HepG2 (cell line): ENCODE measurements around the gene LRRC43. TPM values are rescaled to one million over a fixed set of nuclear protein-coding genes. Genes with fewer than 3 reads are reported as not detected.

Experiments used
- DR1 ChIP-seq: sonication (generic); formaldehyde crosslinking; IDR thresholded peaks from 2 replicates; pipeline ENCODE4 v1.8.0; 2021; ENCODE audit warnings: mild to moderate bottlenecking, missing genetic modification reagents, inconsistent platforms
- GMEB1 ChIP-seq: sonication (generic); formaldehyde crosslinking; IDR thresholded peaks from 2 replicates; pipeline ENCODE4 v1.5.1; 2020; ENCODE audit warnings: missing genetic modification reagents, mild to moderate bottlenecking, borderline replicate concordance
- GMEB2 ChIP-seq: IDR thresholded peaks from 2 replicates; pipeline ENCODE4 v1.6.1; 2016; ENCODE audit warnings: missing biosample characterization, missing genetic modification reagents, low read depth
- HMGXB3 ChIP-seq: sonication (generic); formaldehyde crosslinking; IDR thresholded peaks from 2 replicates; pipeline ENCODE4 v1.4.0; 2020; ENCODE audit warnings: missing genetic modification reagents, borderline replicate concordance
- HNF1A ChIP-seq, 2 experiments: sonication (generic) in 1 of 2; formaldehyde crosslinking in 1 of 2; IDR thresholded peaks; 2 replicates each; pipeline versions ENCODE4 v1.4.0 to v1.6.1; 2016 to 2020; ENCODE audit warnings: borderline replicate concordance in 1 of 2, low read depth in 1 of 2, mild to moderate bottlenecking in 1 of 2, missing genetic modification reagents in 1 of 2
- IRX3 ChIP-seq: sonication (generic); formaldehyde crosslinking; IDR thresholded peaks from 2 replicates; pipeline ENCODE4 v1.8.1; 2023; ENCODE audit warnings: mild to moderate bottlenecking, low read depth, missing genetic modification reagents, borderline replicate concordance
- NAIF1 ChIP-seq: sonication (generic); formaldehyde crosslinking; IDR thresholded peaks from 2 replicates; pipeline ENCODE4 v1.5.0; 2020; ENCODE audit warnings: mild to moderate bottlenecking, missing genetic modification reagents, borderline replicate concordance
- TIGD3 ChIP-seq: sonication (generic); formaldehyde crosslinking; IDR thresholded peaks from 2 replicates; pipeline ENCODE4 v1.5.1; 2020; ENCODE audit warnings: mild to moderate bottlenecking, missing genetic modification reagents, borderline replicate concordance
- YEATS4 ChIP-seq: sonication (generic); formaldehyde crosslinking; IDR thresholded peaks from 2 replicates; pipeline ENCODE4 v1.4.0; 2020; ENCODE audit warnings: missing genetic modification reagents, borderline replicate concordance
- ZKSCAN1 ChIP-seq: fragments of 150-350 bp; IDR thresholded peaks from 2 replicates; pipeline ENCODE4 v1.6.1; 2014; ENCODE audit warnings: low read length
- ZKSCAN5 ChIP-seq: sonication (generic); formaldehyde crosslinking; IDR thresholded peaks from 2 replicates; pipeline ENCODE4 v1.5.1; 2020; ENCODE audit warnings: mild to moderate bottlenecking, missing genetic modification reagents
- ZMYM4 ChIP-seq: sonication (generic); formaldehyde crosslinking; IDR thresholded peaks from 2 replicates; pipeline ENCODE4 v1.8.1; 2023; ENCODE audit warnings: mild to moderate bottlenecking, missing genetic modification reagents
- ZNF263 ChIP-seq: sonication (generic); formaldehyde crosslinking; IDR thresholded peaks from 2 replicates; pipeline ENCODE4 v1.4.0; 2020; ENCODE audit warnings: missing genetic modification reagents
- ZNF567 ChIP-seq: sonication (generic); formaldehyde crosslinking; IDR thresholded peaks from 2 replicates; pipeline ENCODE4 v1.8.1; 2023; ENCODE audit warnings: mild to moderate bottlenecking, missing genetic modification reagents, borderline replicate concordance
- polyA plus RNA-seq, 8 experiments: library from polyadenylated mRNA; depleted of rRNA in 3 of 8; stranded (reverse) in 7 of 8; unstranded in 1 of 8; fragments of >200 nt; fragmentation: Illumina TruSeq in 4 of 8; extraction: Trizol in 4 of 8; gene quantifications; 2 replicates each; pipeline versions ENCODE4 v1.2.1 to v1.2.3, GENCODE V29; 2011 to 2016; ENCODE audit warnings: low read depth in 4 of 8, missing spikeins in 1 of 8, mixed read lengths in 1 of 8; ENCODE audit not compliant: insufficient read depth in 1 of 8
- total RNA-seq, 5 experiments: library from RNA; depleted of rRNA; stranded (reverse); fragments of >200 nt; fragmentation: Illumina TruSeq; extraction: Trizol; gene quantifications; 2 replicates each; pipeline ENCODE4 v1.2.3, GENCODE V29; 2016; ENCODE audit warnings: low read depth in 1 of 5

Gene LRRC43
- total and polyA plus RNA-seq, 2 of the 13 experiments (the other 11 are each of a cell fraction or from before 2014, with no cell fraction given) = not detected

GRCh38 chr12:122225683-122226365 is 42.9 kb downstream of the LRRC43 start, which contains the start of gene DIABLO (continued):
- TF ChIP-seq HMGXB3 (CRISPR knock-in tag) (peak; percentile 59; the same call in 1 of the 2 replicates), IRX3 (CRISPR knock-in tag) (no peak), ZNF567 (CRISPR knock-in tag) (0 out of 2 replicates have a peak, but pooled peaks have one; percentile 77), NAIF1 (CRISPR knock-in tag) (no peak), ZKSCAN1 (no peak), GMEB2 (CRISPR knock-in tag) (peak; percentile 98), DR1 (CRISPR knock-in tag) (peak; percentile 65), TIGD3 (CRISPR knock-in tag) (no peak), YEATS4 (peak; percentile 89; the same call in 1 of the 2 replicates), ZMYM4 (peak; percentile 81), ZNF263 (peak; percentile 87), HNF1A (IDR thresholded peaks at IDR 0.05; ENCODE audit: low read depth) (no peak), HNF1A (CRISPR knock-in tag; IDR thresholded peaks at IDR 0.05; ENCODE audit: borderline replicate concordance) (peak; percentile 47; the same call in 1 of the 2 replicates), GMEB1 (CRISPR knock-in tag) (peak; percentile 100), ZKSCAN5 (no peak)
